Esophagus squamous epithelium (tissue), 4 donors: ENCODE data around the gene APBA2.

Experiments used
- CTCF ChIP-seq, 6 experiments: fragments of 450-650 bp in 4 of 6; fragments of 200-600 bp in 2 of 6; sonication (generic) in 2 of 6; IDR thresholded peaks; one replicate each; pipeline ENCODE4 v1.5.1; 2016 to 2019; ENCODE audit warnings: antibody characterized with exemption in 6 of 6, mild to moderate bottlenecking in 4 of 6, moderate library complexity in 4 of 6
- POLR2A ChIP-seq, 4 donors: fragments of 450-650 bp; IDR thresholded peaks; one replicate each; pipeline ENCODE4 v1.6.1; 2017; ENCODE audit warnings: antibody characterized with exemption in 4 of 4, mild to moderate bottlenecking in 4 of 4, moderate library complexity in 3 of 4

- TF ChIP-seq CTCF (IDR thresholded peaks at IDR 0.05): no peak
- TF ChIP-seq POLR2A (IDR thresholded peaks at IDR 0.05): no peak
These were observed 270.7 kb downstream of the APBA2 start for GRCh38 chr15:29156521-29156920.
